ENCODE data around the gene FKBP2. TPM values are rescaled to one million over a fixed set of nuclear protein-coding genes. Genes with fewer than 3 reads are reported as not detected.

FKBP2 gene
- polyA plus RNA-seq, 5 donors: 53.0 to 90.8 (median 67.2) TPM

Other genes with a start within 250 kb of the FKBP2 start
- gene FLRT1, start 205.2 kb upstream of the FKBP2 start, polyA plus RNA-seq (ENCODE audit: insufficient read depth in 1 of 5, insufficient read length in 5 of 5, low replicate concordance in 1 of 5): 1 to 10 TPM; 2.3 to 4.4 (median 3.5) TPM
- gene MACROD1, start 75.0 kb upstream of the FKBP2 start, polyA plus RNA-seq (ENCODE audit: insufficient read depth in 1 of 5, insufficient read length in 5 of 5, low replicate concordance in 1 of 5): 10 to 100 TPM; 16.4 to 26.7 (median 24.3) TPM
- 100 to 1,000 TPM; 168 to 203 (median 187) TPM for gene STIP1, start 54.9 kb upstream of the FKBP2 start, polyA plus RNA-seq (ENCODE audit: insufficient read depth in 1 of 5, insufficient read length in 5 of 5, low replicate concordance in 1 of 5)
- 10 to 100 TPM in 2 of 5 donors, 1 to 10 TPM in 3; 6.4 to 13.2 (median 9.6) TPM for gene FERMT3, start 34.4 kb upstream of the FKBP2 start, polyA plus RNA-seq (ENCODE audit: insufficient read depth in 1 of 5, insufficient read length in 5 of 5, low replicate concordance in 1 of 5)
- gene TRPT1, start 14.9 kb upstream of the FKBP2 start, polyA plus RNA-seq (ENCODE audit: insufficient read depth in 1 of 5, insufficient read length in 5 of 5, low replicate concordance in 1 of 5): 10 to 100 TPM; 23.7 to 39.2 (median 32.1) TPM
- gene NUDT22, start 14.8 kb upstream of the FKBP2 start, polyA plus RNA-seq (ENCODE audit: insufficient read depth in 1 of 5, insufficient read length in 5 of 5, low replicate concordance in 1 of 5): 10 to 100 TPM; 16.5 to 29.4 (median 17.8) TPM
- 10 to 100 TPM; 57.9 to 88.9 (median 71.2) TPM for gene DNAJC4, start 10.5 kb upstream of the FKBP2 start, polyA plus RNA-seq (ENCODE audit: insufficient read depth in 1 of 5, insufficient read length in 5 of 5, low replicate concordance in 1 of 5)
- gene VEGFB, start 6.5 kb upstream of the FKBP2 start, polyA plus RNA-seq (ENCODE audit: insufficient read depth in 1 of 5, insufficient read length in 5 of 5, low replicate concordance in 1 of 5): 100 to 1,000 TPM in 1 of 5 donors, 10 to 100 TPM in 4; 64.5 to 112 (median 76.6) TPM
- 100 to 1,000 TPM in 1 of 5 donors, 10 to 100 TPM in 4; 63.2 to 139 (median 70.0) TPM for gene PPP1R14B, start 5.8 kb downstream of the FKBP2 start, polyA plus RNA-seq (ENCODE audit: insufficient read depth in 1 of 5, insufficient read length in 5 of 5, low replicate concordance in 1 of 5)
- gene PLCB3, start 10.4 kb downstream of the FKBP2 start, polyA plus RNA-seq (ENCODE audit: insufficient read depth in 1 of 5, insufficient read length in 5 of 5, low replicate concordance in 1 of 5): 10 to 100 TPM; 15.7 to 25.9 (median 18.7) TPM
- gene BAD, start 43.6 kb downstream of the FKBP2 start, polyA plus RNA-seq (ENCODE audit: insufficient read depth in 1 of 5, insufficient read length in 5 of 5, low replicate concordance in 1 of 5): 10 to 100 TPM; 38.7 to 87.5 (median 51.3) TPM
- 10 to 100 TPM; 19.2 to 43.8 (median 30.9) TPM for gene GPR137, start 44.8 kb downstream of the FKBP2 start, polyA plus RNA-seq (ENCODE audit: insufficient read depth in 1 of 5, insufficient read length in 5 of 5, low replicate concordance in 1 of 5)
- under 1 TPM in 2 of 5 donors, not detected in 3; 0.09 to 0.10 TPM for gene KCNK4, start 50.2 kb downstream of the FKBP2 start, polyA plus RNA-seq (ENCODE audit: insufficient read depth in 1 of 5, insufficient read length in 5 of 5, low replicate concordance in 1 of 5)
- gene CATSPERZ, start 59.3 kb downstream of the FKBP2 start, polyA plus RNA-seq (ENCODE audit: insufficient read depth in 1 of 5, insufficient read length in 5 of 5, low replicate concordance in 1 of 5): under 1 TPM in 3 of 5 donors, not detected in 2; 0.15 to 0.33 (median 0.28) TPM
- gene ESRRA, start 64.4 kb downstream of the FKBP2 start, polyA plus RNA-seq (ENCODE audit: insufficient read depth in 1 of 5, insufficient read length in 5 of 5, low replicate concordance in 1 of 5): 10 to 100 TPM in 3 of 5 donors, 1 to 10 TPM in 2; 6.9 to 21.0 (median 12.4) TPM
- 100 to 1,000 TPM; 201 to 308 (median 233) TPM for gene TRMT112, start 76.5 kb downstream of the FKBP2 start, polyA plus RNA-seq (ENCODE audit: insufficient read depth in 1 of 5, insufficient read length in 5 of 5, low replicate concordance in 1 of 5)
- gene PRDX5, start 77.0 kb downstream of the FKBP2 start, polyA plus RNA-seq (ENCODE audit: insufficient read depth in 1 of 5, insufficient read length in 5 of 5, low replicate concordance in 1 of 5): 100 to 1,000 TPM; 141 to 272 (median 177) TPM
- 1 to 10 TPM; 3.9 to 7.4 (median 5.2) TPM for gene CCDC88B, start 99.1 kb downstream of the FKBP2 start, polyA plus RNA-seq (ENCODE audit: insufficient read depth in 1 of 5, insufficient read length in 5 of 5, low replicate concordance in 1 of 5)
- gene RPS6KA4, start 118.1 kb downstream of the FKBP2 start, polyA plus RNA-seq (ENCODE audit: insufficient read depth in 1 of 5, insufficient read length in 5 of 5, low replicate concordance in 1 of 5): 10 to 100 TPM; 10.0 to 22.1 (median 13.0) TPM

Data from right lung (tissue), 5 donors.